ENCODE measurements around the gene SOWAHA. TPM values are rescaled to one million over a fixed set of nuclear protein-coding genes. Genes with fewer than 3 reads are reported as not detected.

The SOWAHA gene
- total and polyA plus RNA-seq, 2 of the 8 experiments (the other 6 are each of a cell fraction or from before 2014, with no cell fraction given), result 0.09 to 0.11 TPM

DNA sequence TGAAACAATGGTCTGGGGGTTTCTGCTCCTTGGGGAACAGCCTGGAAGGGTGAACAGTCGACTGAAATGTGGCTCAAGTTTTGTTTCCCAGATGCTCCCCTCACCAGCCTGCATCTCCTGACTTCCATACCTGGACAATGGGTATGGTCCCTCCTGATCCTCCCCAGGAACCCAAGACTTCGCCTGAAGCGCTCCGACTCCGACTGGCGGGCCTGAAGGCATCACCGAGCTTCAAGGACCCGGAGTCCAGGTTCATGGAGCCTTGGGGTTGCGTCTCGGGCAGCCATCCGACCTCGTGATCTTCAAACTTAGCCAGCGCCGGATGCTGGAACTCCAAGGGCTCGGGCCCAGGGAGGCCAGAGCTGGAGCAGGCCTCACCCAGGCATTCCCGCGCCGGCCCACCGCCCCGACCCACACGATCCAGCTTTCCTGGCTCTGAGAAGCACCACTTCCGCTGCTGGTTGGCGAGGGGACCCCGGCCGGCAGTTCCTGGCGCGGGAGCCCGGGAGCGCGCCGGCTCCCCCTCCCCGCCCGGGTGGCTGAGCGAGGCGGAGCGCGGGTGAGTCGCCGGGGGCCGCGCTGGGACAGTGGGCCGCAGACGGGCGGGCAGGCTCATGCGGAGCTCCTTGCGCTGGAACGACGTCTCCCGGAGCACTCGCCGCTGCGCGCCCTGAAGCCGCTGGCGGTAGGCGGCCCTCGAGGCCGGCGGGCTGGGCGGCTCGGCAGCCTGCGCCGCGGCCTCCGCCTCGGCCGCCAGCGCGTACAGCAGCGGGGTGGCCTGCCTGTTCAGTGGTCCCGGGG lies 12.1 kb downstream of the SOWAHA start:
- Histone ChIP-seq H3K79me1 (ENCODE audit: low read depth, low read length) (no peaks in the 10 kb centered on the region), H2BK5ac (ENCODE audit: low read depth, low read length) (no peak overlapping the region), H3K56ac (replicated peaks; ENCODE audit: insufficient read length, low read depth, low read length) (no peak overlapping the region), H4K5ac (ENCODE audit: insufficient read length, low read depth, low read length) (no peak overlapping the region), H3K23me2 (ENCODE audit: low read depth, low read length) (peaks cover 12% of the 10 kb centered on the region; the same call in 1 of the 2 replicates), H3K23ac (ENCODE audit: insufficient read length) (no peak overlapping the region), H3K18ac (ENCODE audit: extremely low read depth, low read length) (peak overlapping the region; percentile 28; the same call in 1 of the 2 replicates), H3K4me1 (replicated peaks in 1 of 4; ENCODE audit: control insufficient read depth in 3 of 4, insufficient read depth in 4 of 4, low read length in 3 of 4) (peaks cover 0 to 23% (median 19%) of the 10 kb centered on the region in 4 experiments; a peak in 6 of 7 replicates), H3K27ac (ENCODE audit: low read depth, low read length) (no peak overlapping the region), H3K27me3 (replicated peaks in 1 of 4; ENCODE audit: control insufficient read depth in 3 of 4, extremely low read depth in 1 of 4, insufficient read depth in 3 of 4, low read length in 3 of 4) (peaks cover 29 to 74% (median 61%) of the 10 kb centered on the region in 4 experiments), H2AK5ac (ENCODE audit: low read depth, low read length) (no peak overlapping the region), H3K4ac (replicated peaks; ENCODE audit: insufficient read length, low read depth, low read length) (peak overlapping the region; percentile 36), H3K4me3 (ENCODE audit: extremely low read depth in 1 of 4, insufficient read depth in 2 of 4, low read depth in 3 of 4, low read length in 4 of 4) (peak overlapping the region; percentile 30 to 60 (median 40)), H3K9me3 (ENCODE audit: insufficient read depth in 2 of 2, low read depth in 1 of 2, low read length in 1 of 2) (no peaks in the 10 kb centered on the region), H3K9ac (replicated peaks in 1 of 4; ENCODE audit: extremely low read depth in 1 of 4, low read depth in 3 of 4, low read length in 3 of 4) (peak overlapping the region in 3 of 4 experiments; percentile 13 to 53 (median 33); a peak in 5 of 7 replicates), H2BK20ac (ENCODE audit: low read length) (0 out of 2 replicates have a peak overlapping the region, but pooled peaks have one; percentile 48), H3K79me2 (ENCODE audit: control insufficient read depth in 1 of 2, insufficient read depth in 2 of 2, low read length in 2 of 2) (no peaks in the 10 kb centered on the region), H3K14ac (ENCODE audit: insufficient read length) (no peak overlapping the region), H4K20me1 (replicated peaks in 1 of 2; ENCODE audit: control insufficient read depth in 1 of 2, insufficient read depth in 2 of 2, low read length in 2 of 2) (no peaks in the 10 kb centered on the region), H3K36me3 (ENCODE audit: control insufficient read depth in 2 of 4, insufficient read depth in 4 of 4, low read length in 3 of 4) (no peaks in the 10 kb centered on the region), H2BK15ac (ENCODE audit: low read length) (peak overlapping the region; percentile 13; the same call in 1 of the 2 replicates), H2AFZ (ENCODE audit: low read length) (peak overlapping the region; percentile 35; the same call in 1 of the 2 replicates), H2BK12ac (ENCODE audit: low read depth, low read length) (0 out of 2 replicates have a peak overlapping the region, but pooled peaks have one; percentile 52), H3K4me2 (ENCODE audit: insufficient read depth in 1 of 2, low read depth in 2 of 2, low read length in 2 of 2) (peak overlapping the region; percentile 74), H4K8ac (ENCODE audit: extremely low read depth, insufficient read depth, low read length) (peak overlapping the region; percentile 53; the same call in 1 of the 2 replicates), H4K91ac (replicated peaks; ENCODE audit: insufficient read length, low read length) (peak overlapping the region; percentile 25), H2BK120ac (replicated peaks; ENCODE audit: low read depth, low read length) (peak overlapping the region; percentile 33)
- FAIRE-seq, result no peak
- peak in 1 of 2 experiments; percentile 80 for DNase-seq (ENCODE audit: low read depth in 1 of 2, low spot score in 2 of 2)
- WGBS, 2 experiments (ENCODE audit: extremely low coverage in 1 of 2, insufficient coverage in 1 of 2, insufficient read length in 1 of 2, insufficient replicate concordance in 2 of 2, low coverage in 1 of 2, low lambda C conversion rate in 2 of 2, missing lambda C conversion rate in 1 of 2), result 15% methylated on average over 69 of the region's 71 CpGs; no CpG with 5 or more reads in 1 of the 2 experiments
- POLR2A ChIA-PET (ENCODE audit: partially characterized antibody), result interaction anchor here (0.7 to 5.7 kb wide), 11 partner anchors 11 to 226 kb away, joined by 3 to 32 read pairs (median 5); partner anchors contain the start of genes AFF4, GDF9, HSPA4 and KIF3A
- CTCF ChIA-PET (ENCODE audit: partially characterized antibody), result interaction anchor here (0.8 to 25.6 kb wide), 11 partner anchors 10 to 645 kb away, joined by 3 to 465 read pairs (median 4); partner anchors contain the start of genes CCNI2, GDF9, HSPA4 and LEAP2
- TF ChIP-seq GABPA (IDR thresholded peaks at IDR 0.05; ENCODE audit: borderline replicate concordance, insufficient read depth, low read length), result peak; percentile 61; the same call in 1 of the 2 replicates
- no peak for TF ChIP-seq USF2 (IDR thresholded peaks at IDR 0.05; ENCODE audit: low read length)
- TF ChIP-seq POLR2A (IDR thresholded peaks at IDR 0.05; ENCODE audit: control extremely low read depth in 1 of 2, low read depth in 2 of 2, low read length in 2 of 2), result peak in 1 of 2 experiments; percentile 36; a peak in 1 of 3 replicates
- TF ChIP-seq PHF8 (conservative IDR thresholded peaks at IDR 0.05; ENCODE audit: low read depth, low read length), result peak; percentile 34; the same call in 1 of the 2 replicates
- TF ChIP-seq RBBP5 (IDR thresholded peaks at IDR 0.05; ENCODE audit: borderline replicate concordance, low read depth, low read length), result peak; percentile 94
- TF ChIP-seq MAX (IDR thresholded peaks at IDR 0.05), result peak; percentile 6; the same call in 1 of the 2 replicates
- TF ChIP-seq KDM4A (IDR thresholded peaks at IDR 0.05; ENCODE audit: low read depth, low read length, severe bottlenecking), result peak; percentile 91
- TF ChIP-seq TBP (IDR thresholded peaks at IDR 0.05; ENCODE audit: low read depth, low read length), result 0 out of 2 replicates have a peak, but pooled peaks have one; percentile 10
